HG03108 (cell line): Measurements from ENCODE around the gene NFATC3.
"Not testable (repeated sequence)": the region's sequence is repeated elsewhere in the genome, so short reads cannot be mapped to it uniquely, and the experiment has no call there.

Source experiments
- ATAC-seq: cut with Tn5 transposase; IDR thresholded peaks from one replicate; pipeline ENCODE4 v1.9.1; 2021; ENCODE audit warnings: moderate library complexity; ENCODE audit not compliant: unreplicated experiment

The NFATC3 gene

DNA sequence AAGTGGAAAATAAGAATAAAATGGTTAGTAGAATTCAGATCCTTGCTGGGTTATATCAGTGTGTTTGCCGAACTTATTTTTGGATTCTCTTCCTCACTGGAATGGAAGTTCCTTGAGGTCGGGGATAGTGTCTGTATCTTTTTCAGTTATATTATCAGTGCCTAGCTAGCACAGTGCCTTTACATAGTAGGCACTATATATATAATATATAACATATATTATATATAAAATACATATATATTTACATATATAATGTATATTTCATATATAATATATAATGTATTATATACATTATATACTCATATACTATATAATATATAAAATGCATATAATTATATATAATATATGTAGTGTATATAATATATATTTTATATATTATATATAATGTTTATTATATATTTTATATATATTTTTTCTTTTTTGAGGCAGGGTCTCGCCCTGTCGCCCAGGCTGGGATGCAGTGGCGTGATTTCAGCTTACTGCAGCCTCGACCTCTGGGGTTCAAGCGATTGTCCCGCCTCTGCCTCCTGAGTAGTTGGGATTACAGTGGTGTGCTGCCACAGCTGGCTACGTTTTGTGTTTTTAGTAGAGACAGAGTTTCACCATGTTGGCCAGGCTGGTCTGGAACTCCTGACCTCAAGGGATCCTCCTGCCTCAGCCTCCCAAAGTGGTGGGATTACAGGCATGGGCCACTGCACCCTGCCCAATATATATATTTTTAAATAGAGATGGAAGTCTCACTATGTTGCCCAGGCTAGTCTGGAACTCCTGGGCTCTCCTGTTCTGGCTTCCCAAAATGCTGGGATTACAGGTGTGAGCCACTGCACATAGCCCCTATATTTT, 3.2 kb downstream of the NFATC3 start:
- no peak for ATAC-seq

GRCh38 chr16:68089067-68089466, 3.9 kb downstream of the NFATC3 start:
- ATAC-seq: no peak

DNA sequence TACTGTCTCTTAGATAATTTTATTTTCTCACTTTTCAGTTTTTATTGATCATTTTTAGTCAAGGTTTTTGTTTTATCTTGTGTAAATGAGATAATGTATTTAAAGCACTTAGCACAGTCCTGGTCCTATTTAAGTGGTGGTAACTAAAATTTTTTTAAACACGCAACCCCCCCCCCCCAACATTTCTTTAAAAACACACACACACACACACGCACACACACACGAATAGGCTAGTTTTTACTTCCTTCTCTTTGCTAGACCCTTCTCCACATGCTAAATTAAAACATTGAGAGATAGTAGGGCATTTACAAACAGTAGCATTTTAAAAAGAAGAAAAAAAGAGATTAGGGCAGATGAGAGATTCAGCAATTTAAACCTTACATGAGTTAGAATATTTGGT, 5.0 kb downstream of the NFATC3 start:
- ATAC-seq: no peak

- ATAC-seq: no peak
These were observed 5.4 kb downstream of the NFATC3 start for GRCh38 chr16:68090533-68090932.

GRCh38 chr16:68091380-68092261, 6.5 kb downstream of the NFATC3 start:
- ATAC-seq: no peak

GRCh38 chr16:68092275-68092674, 7.1 kb downstream of the NFATC3 start:
- not testable (repeated sequence) for ATAC-seq

GRCh38 chr16:68093816-68094613, 8.8 kb downstream of the NFATC3 start:
- ATAC-seq: no peak

DNA sequence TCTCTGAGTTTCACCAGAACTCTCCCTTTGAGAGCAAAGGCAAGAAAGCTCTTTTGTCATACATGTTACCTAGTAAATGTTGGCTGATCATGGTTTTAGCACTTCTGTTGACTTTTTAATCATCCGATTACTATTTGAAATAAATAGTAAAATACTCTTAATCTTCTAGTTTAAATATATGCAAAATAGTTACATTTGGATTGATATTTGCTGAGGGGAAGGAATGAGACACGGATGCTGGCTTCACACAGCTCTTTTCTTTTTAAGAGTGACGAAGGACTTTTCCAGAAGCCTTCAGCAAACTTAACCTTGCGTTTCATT, 9.4 kb downstream of the NFATC3 start:
- ATAC-seq: no peak

GRCh38 chr16:68096491-68096890, 11.3 kb downstream of the NFATC3 start:
- no peak for ATAC-seq

DNA sequence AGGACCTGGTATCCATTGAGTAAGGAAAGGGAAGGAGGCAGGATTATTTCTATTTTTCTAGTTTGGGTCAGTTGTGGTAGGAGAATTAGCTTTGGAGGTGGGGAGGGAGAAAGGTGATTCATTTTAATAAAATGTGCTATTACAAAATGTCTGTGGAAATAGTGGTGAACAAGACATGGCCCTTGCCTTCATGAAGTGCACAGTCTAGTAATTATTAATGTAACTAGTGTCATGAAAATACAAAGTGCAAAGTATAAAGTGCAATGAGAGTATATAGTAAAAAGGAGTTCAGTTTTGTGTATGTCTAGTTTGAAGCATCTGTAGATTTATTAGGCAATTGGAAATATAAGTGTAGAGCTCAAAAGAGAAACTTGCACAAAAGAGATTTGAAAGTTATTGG, 11.9 kb downstream of the NFATC3 start:
- no peak for ATAC-seq

DNA sequence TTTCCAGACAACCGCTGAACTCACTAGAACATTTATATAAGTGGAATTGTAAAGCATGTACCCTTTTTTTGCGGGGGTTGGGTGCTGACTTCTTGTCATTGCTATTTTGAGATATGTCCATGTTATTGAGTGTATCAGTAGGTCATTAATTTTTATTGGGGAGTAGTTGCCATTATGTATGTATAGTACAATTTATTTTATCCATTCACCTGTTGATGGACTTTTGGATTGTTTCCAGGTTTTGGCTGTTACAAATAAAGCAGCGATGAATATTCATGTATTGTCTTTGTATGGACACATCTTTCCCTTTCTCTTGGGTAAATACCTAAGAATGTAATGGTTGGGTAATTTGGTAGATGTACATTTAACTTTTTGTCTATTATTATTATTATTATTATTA, 12.7 kb downstream of the NFATC3 start:
- ATAC-seq: no peak

DNA sequence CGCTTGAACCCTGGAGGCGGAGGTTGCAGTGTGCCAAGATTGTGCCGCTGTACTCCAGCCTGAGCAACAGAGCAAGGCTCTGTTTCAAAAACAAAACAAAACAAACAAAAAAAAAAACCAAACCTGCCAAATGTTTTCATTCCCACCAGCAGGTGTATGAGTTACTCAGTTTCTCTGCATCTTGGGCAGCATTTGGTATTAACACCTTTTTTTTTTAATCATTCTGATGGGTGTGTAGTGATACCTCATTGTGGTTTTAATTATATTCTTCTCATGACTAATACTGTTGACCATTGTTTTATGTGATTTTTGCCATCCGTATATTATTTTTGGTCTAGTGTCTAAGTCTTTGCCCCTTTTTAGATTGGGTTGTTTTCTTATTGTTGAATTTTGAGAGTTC, 15.3 kb downstream of the NFATC3 start:
- ATAC-seq: no peak

DNA sequence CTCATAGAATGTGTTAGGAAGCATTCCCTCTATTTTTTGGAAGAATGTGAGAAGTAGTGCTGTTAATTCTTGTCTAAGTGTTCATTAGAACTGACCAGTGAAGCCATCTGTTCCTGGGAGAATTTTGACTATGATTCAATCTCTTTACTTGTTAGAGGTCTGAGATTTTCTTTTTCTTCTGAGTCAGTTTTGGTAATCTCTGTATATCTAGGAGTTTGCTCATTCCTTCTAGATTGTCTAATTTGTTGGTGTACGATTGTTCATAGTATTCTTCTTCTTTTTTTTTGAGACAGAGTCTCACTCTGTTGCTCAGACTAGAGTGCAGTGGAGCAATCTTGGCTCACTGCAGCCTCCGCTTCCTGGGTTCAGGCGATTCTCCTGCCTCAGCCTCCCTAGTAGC, 20.4 kb downstream of the NFATC3 start:
- no peak for ATAC-seq

DNA sequence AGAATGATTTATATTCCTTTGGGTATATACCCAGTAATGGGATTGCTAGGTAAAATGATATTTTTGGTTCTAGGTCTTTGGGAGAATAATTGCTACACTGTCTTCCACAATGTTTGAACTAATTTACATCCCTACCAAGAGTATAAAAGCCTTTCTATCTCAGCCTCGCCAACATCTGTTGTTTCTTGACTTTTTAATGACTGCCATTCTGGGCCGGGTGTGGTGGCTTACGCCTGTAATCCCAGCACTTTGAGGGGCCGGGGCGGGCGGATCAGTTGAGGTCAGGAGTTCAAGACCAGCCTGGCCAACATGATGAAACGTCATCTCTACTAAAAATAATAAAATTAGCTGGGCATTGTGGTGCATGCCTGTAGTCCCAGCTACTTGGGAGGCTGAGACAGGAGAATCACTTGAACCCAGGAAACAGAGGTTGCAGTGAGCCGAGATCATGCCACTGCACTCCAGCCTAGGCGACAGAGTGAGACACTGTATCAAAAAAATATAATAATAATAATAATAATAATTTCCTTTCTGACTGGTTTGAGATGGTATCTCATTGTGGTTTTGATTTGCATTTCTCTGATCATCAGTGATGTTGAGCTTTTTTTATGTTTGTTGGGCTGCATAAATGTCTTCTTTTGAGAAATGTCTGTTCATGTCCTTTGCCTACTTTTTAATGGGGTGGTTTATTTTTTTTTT, 22.2 kb downstream of the NFATC3 start:
- ATAC-seq: not testable (repeated sequence)

DNA sequence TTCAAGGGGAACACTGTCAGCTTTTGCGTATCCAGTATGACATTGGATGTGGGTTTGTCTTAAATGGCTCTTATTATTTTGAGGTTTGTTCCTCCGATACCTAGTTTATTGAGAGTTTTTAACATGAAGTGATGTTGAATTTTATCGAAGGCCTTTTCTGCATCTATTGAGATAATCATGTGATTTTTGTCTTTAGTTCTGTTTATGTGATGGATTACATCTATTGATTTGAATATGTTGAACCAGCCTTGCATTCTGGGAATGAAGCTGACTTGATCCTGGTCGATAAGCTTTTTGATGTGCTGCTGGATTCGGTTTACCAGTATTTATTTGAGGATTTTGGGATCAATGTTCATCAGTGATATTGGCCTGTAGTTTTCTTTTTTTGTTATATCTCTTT, 24.0 kb downstream of the NFATC3 start:
- ATAC-seq: not testable (repeated sequence)

GRCh38 chr16:68110611-68111010, 25.4 kb downstream of the NFATC3 start:
- not testable (repeated sequence) for ATAC-seq

GRCh38 chr16:68111379-68111778, 26.2 kb downstream of the NFATC3 start:
- no peak for ATAC-seq

DNA sequence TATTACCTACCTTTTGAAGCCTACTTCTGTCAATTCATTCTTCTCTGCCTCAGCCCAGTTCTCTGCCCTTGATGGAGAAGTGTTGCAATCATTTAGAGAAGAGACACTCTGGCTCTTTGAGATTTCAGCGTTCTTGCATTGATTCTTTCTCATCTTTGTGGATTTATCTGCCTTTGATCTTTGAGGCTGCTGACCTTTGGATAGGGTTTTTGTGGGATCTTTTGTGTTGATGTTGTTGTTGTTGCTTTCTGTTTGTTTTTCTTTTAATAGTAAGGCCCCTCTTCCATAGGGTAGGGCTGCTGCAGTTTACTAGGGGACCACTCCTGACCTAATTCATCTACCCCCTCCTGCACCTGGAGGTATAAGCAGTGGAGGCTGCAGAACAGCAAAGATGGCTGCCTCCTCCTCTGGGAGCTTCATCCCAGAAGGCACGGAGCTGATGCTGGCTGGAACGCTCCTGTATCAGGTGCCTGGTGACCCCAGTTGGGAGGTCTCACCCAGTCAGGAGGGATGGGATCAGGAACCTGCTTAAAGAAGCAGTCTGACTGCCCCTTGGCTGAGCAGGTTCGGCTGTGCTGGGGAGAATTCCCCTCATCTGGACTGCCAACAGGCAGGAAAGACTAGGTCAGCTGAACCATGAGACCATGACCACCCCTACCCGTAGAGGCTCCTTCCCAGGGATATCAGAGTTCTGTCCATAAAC, 28.0 kb downstream of the NFATC3 start:
- ATAC-seq: no peak

- ATAC-seq: no peak
These were observed 28.6 kb downstream of the NFATC3 start for GRCh38 chr16:68113765-68114240.

DNA sequence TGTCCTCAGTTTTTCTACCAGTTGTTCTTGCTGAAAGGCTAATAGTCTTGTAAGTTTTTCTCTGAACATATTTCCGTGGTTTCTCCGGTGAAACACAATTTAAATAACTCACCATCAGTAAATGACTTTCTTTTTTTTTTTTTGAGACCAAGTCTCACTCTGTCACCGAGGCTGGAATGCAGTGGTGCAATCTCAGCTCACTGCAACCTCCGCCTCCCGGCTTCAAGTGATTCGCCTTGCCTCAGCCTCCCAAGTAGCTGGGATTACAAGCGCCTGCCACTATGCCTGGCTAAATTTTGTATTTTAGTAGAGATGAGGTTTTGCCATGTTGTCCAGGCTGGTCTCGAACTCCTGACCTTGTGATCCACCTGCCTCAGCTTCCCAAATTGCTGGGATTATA, 29.8 kb downstream of the NFATC3 start:
- not testable (repeated sequence) for ATAC-seq
